ENCODE results near the gene ITGA5.

Gene ITGA5

GRCh38 chr12:54455760-54456469 lies 36.8 kb upstream of the ITGA5 start:
- Histone ChIP-seq H4K20me1 (ENCODE audit: insufficient read depth, low read length) (no peaks in the 10 kb centered on the region), H3K79me2 (ENCODE audit: insufficient read depth, low read length) (no peaks in the 10 kb centered on the region), H3K4me1 (ENCODE audit: insufficient read depth, low read length) (no peaks in the 10 kb centered on the region), H3K27ac (ENCODE audit: low read length) (no peak overlapping the region), H3K36me3 (ENCODE audit: insufficient read depth, low read length) (no peaks in the 10 kb centered on the region), H3K9ac (ENCODE audit: low read depth, low read length) (no peak overlapping the region), H3K4me3 (ENCODE audit: low read depth in 1 of 2, low read length in 2 of 2) (no peak overlapping the region), H2AFZ (ENCODE audit: low read depth, low read length) (no peak overlapping the region), H3K27me3 (ENCODE audit: insufficient read depth, low read length, poor library complexity) (peaks cover 31% of the 10 kb centered on the region), H3K9me3 (ENCODE audit: insufficient read depth, low read length, severe bottlenecking) (no peaks in the 10 kb centered on the region), H3K4me2 (ENCODE audit: insufficient read depth, low read length) (no peak overlapping the region)
- TF ChIP-seq EZH2 (IDR thresholded peaks at IDR 0.05; ENCODE audit: borderline replicate concordance, low read depth, low read length, severe bottlenecking), result no peak
- TF ChIP-seq CTCF (IDR thresholded peaks at IDR 0.05; ENCODE audit: borderline replicate concordance, extremely low read depth, low read length, poor library complexity, severe bottlenecking), result no peak
- DNase-seq (no peak), ATAC-seq (ENCODE audit: insufficient read depth, low read depth) (no peak)

GRCh38 chr12:54452628-54453027 lies 33.6 kb upstream of the ITGA5 start:
- no peak for ATAC-seq (ENCODE audit: insufficient read depth, low read depth)
- H4K20me1 ChIP-seq (ENCODE audit: insufficient read depth, low read length), result no peaks in the 10 kb centered on the region
- peaks cover 22% of the 10 kb centered on the region for H3K27me3 ChIP-seq (ENCODE audit: insufficient read depth, low read length, poor library complexity)
- H3K27ac ChIP-seq (ENCODE audit: low read length), result no peak overlapping the region
- no peaks in the 10 kb centered on the region for H3K9me3 ChIP-seq (ENCODE audit: insufficient read depth, low read length, severe bottlenecking)
- H3K36me3 ChIP-seq (ENCODE audit: insufficient read depth, low read length), result no peaks in the 10 kb centered on the region
- H2AFZ ChIP-seq (ENCODE audit: low read depth, low read length), result no peak overlapping the region
- DNase-seq, result no peak
- H3K9ac ChIP-seq (ENCODE audit: low read depth, low read length), result no peak overlapping the region
- H3K4me3 ChIP-seq (ENCODE audit: low read depth in 1 of 2, low read length in 2 of 2), result no peak overlapping the region
- no peaks in the 10 kb centered on the region for H3K4me1 ChIP-seq (ENCODE audit: insufficient read depth, low read length)
- TF ChIP-seq CTCF (IDR thresholded peaks at IDR 0.05; ENCODE audit: borderline replicate concordance, extremely low read depth, low read length, poor library complexity, severe bottlenecking) (no peak), EZH2 (IDR thresholded peaks at IDR 0.05; ENCODE audit: borderline replicate concordance, low read depth, low read length, severe bottlenecking) (no peak)
- H3K4me2 ChIP-seq (ENCODE audit: insufficient read depth, low read length), result no peak overlapping the region
- no peaks in the 10 kb centered on the region for H3K79me2 ChIP-seq (ENCODE audit: insufficient read depth, low read length)

- Histone ChIP-seq H2AFZ (ENCODE audit: low read depth, low read length) (no peak overlapping the region), H3K4me3 (ENCODE audit: low read depth in 1 of 2, low read length in 2 of 2) (no peak overlapping the region), H3K27ac (ENCODE audit: low read length) (no peak overlapping the region), H3K4me2 (ENCODE audit: insufficient read depth, low read length) (no peak overlapping the region), H3K36me3 (ENCODE audit: insufficient read depth, low read length) (no peaks in the 10 kb centered on the region), H3K9me3 (ENCODE audit: insufficient read depth, low read length, severe bottlenecking) (no peaks in the 10 kb centered on the region), H3K27me3 (ENCODE audit: insufficient read depth, low read length, poor library complexity) (peaks cover 18% of the 10 kb centered on the region), H4K20me1 (ENCODE audit: insufficient read depth, low read length) (no peaks in the 10 kb centered on the region), H3K79me2 (ENCODE audit: insufficient read depth, low read length) (no peaks in the 10 kb centered on the region), H3K4me1 (ENCODE audit: insufficient read depth, low read length) (no peaks in the 10 kb centered on the region), H3K9ac (ENCODE audit: low read depth, low read length) (no peak overlapping the region)
- no peak for ATAC-seq (ENCODE audit: insufficient read depth, low read depth)
- DNase-seq, result no peak
- TF ChIP-seq EZH2 (IDR thresholded peaks at IDR 0.05; ENCODE audit: borderline replicate concordance, low read depth, low read length, severe bottlenecking) (no peak), CTCF (IDR thresholded peaks at IDR 0.05; ENCODE audit: borderline replicate concordance, extremely low read depth, low read length, poor library complexity, severe bottlenecking) (no peak)
Observed at GRCh38 chr12:54448344-54448743, 29.3 kb upstream of the ITGA5 start.
